Measurements from ENCODE around the gene EFEMP1.

Gene EFEMP1

DNA sequence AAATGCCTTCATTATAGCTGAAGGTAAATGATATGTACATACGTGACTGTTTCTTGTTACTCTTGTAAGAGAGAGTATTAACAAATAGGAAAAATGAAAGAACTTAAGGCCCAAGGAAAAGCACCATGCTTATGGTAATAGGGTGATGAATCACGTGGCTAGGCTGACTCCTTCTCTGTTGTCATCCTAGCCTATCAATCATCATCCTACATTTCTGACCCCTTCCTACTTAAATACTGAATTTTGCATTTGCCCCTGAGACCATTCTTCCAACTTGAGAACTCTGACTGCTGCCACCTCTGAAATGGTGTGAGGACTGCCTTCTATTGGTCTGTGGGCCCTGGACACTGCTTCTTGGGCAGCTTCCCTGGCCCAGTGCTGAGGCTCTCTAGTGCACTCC is 28.9 kb downstream of the EFEMP1 start:
- no peak for DNase-seq

DNA sequence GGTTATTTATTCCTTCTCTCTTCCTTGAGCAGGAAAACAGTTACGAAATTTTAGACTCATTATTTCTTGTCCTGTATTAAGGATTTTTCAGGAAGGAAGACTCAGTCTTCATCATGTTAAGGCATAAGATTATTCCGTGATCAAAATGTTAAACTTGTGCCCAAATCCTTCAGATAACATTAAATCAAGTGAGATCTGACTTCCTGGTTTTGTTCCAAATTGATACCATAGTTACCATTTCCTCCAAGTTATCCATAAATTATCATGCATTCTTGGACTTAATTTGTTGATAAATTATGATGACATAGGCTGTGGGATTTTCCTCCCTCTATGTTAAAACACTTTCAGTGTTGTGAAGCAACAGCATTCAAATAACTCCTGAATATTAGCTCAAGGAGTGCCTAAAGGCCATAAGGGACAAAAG is 31.9 kb downstream of the EFEMP1 start:
- DNase-seq: no peak

GRCh38 chr2:55888936-55889335 is 34.6 kb downstream of the EFEMP1 start:
- no peak for DNase-seq

- no peak for DNase-seq
Observed at GRCh38 chr2:55887901-55888624, 35.5 kb downstream of the EFEMP1 start.

DNA sequence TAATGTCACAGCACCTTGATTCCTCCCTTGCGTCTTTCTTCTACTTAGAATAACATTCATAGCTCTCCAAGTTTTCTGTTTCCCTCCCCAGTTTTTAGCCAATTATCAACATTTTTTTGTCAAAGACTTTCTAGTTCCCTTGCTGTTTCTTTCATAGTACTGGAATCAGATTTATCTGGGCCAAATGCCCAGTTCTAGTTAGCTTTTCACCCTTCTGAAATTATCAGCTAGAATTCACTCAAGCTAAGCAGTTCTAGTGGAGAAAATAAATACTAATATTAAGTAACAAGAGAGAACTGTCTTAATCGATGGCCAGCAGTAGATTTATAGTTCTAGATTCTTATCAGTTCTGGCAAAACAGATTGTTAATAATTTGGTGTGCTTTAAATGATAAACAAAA is 36.2 kb downstream of the EFEMP1 start:
- no peak for DNase-seq

DNA sequence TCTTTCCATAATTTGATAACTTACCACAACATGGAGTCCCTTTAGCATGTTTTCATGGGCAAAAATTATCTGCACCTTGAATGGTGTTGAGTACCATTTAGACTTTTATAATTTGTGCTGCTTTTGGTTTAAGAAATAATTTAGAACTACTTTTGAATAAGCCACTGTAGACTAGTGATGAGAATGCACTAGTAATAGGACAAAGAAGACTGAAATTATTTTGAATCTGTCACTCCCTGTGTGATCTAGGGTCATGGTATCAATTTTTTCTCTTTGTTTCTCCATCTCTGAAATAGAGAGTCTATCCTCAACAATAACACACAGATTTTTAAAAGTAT is 37.7 kb downstream of the EFEMP1 start:
- no peak for DNase-seq

DNA sequence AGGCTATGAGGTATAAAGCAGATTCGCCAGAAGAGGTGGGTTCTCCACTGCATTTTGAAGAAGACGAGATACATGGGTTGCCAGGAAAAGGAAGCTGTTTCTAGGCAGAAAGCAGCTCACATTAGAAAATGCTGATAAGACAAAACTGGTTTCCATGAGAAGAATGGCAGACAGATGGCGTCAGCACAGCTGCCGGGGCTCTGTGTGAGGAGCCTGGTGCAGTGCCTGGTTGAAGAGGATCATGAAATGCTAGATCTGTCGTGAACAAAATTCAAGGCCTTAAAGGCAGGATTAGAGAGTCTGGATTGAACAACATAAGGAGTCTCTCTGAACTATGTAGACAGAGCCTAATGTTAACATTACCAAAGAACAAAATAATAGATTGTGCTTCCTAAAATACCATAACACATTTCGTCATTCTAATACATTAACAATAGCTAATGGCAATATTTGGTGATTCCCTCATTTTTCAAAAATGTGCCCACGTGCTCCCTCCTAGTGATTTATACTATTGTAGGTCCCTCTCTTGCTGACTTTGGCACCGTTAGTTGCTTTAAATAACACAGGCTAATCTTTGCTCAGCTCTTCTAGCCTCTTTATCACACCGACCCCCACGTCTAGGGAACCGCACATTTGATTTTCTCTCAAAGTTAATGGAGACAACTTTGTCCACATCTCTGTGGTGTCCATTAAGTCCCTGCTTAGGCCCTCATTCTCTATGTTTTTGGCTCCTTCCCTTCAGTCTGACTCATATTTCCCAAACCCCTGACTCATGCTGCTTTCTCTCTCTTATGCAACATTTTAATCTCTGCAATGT is 38.2 kb downstream of the EFEMP1 start:
- no peak for DNase-seq

- no peak for DNase-seq
Observed at GRCh38 chr2:55883829-55884228, 39.8 kb downstream of the EFEMP1 start.

GRCh38 chr2:55883357-55883756 is 40.2 kb downstream of the EFEMP1 start:
- no peak for DNase-seq

DNA sequence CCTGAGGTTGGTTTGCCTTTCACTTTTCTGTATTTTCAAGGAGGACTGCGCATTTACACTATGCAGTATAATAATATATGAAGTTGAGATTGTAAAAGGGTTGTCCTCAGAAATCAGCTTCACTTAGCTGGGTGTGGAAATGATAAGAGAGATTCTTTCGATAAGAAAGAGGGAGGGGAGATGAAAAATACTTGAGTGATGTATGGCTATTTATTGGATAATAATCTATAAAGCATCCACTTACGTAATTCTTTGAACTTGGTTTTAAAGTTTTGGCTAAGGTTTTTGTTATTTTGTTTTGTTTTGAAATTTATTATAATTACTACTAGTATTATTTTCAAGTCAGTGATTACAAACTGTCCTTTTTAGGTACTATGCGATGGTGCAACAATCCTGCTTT is 40.6 kb downstream of the EFEMP1 start:
- no peak for DNase-seq

GRCh38 chr2:55880416-55881143 is 43.0 kb downstream of the EFEMP1 start:
- DNase-seq: no peak

DNA sequence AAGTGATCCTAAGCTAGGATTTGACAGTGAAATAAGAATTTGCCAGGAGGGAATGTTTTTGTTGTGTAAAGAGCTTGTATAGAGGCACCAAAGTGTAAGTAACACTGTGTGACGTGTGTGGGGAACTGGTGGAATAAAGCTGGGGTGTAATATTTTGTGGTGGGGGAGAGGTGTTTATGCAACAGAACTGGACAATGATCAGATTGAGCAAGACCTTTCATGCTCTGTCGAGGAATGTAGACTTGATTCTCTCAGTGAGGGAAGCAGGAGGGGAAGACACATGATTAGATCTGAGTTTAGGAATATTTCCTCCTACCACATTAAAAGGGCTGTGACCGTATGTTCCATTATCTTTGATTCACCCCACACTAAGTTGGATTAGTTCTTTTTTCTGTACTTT is 43.6 kb downstream of the EFEMP1 start:
- no peak for DNase-seq

GRCh38 chr2:55877087-55877436 is 46.5 kb downstream of the EFEMP1 start:
- DNase-seq: no peak

DNA sequence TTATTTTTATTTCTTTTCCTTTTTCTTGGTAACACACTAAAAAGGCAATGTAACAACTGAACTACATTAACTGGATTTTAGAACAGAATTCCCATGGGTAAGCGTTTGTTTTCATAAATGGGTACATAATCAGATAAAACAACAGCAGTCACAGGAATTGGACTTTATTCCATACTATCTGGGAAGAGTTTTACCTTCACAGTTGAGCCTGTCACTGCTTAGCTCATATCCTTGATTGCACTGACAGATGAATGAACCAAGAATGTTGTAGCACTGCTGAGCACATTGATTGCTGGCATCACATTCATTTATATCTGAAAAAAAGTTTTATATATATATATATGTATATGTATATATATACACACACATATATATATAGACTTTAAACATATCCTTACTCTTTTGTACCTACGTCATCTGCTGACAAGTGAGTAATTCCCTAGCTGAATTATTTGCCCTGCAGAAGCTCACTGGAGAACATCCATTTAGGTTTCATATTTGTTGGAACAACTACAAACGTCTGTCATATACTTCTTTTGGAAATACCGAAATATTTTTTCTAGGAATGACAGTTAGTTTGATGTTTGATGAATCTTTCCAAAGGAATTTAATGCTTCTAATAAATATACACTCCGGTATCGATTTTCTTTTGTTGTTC is 47.0 kb downstream of the EFEMP1 start:
- DNase-seq: no peak

DNA sequence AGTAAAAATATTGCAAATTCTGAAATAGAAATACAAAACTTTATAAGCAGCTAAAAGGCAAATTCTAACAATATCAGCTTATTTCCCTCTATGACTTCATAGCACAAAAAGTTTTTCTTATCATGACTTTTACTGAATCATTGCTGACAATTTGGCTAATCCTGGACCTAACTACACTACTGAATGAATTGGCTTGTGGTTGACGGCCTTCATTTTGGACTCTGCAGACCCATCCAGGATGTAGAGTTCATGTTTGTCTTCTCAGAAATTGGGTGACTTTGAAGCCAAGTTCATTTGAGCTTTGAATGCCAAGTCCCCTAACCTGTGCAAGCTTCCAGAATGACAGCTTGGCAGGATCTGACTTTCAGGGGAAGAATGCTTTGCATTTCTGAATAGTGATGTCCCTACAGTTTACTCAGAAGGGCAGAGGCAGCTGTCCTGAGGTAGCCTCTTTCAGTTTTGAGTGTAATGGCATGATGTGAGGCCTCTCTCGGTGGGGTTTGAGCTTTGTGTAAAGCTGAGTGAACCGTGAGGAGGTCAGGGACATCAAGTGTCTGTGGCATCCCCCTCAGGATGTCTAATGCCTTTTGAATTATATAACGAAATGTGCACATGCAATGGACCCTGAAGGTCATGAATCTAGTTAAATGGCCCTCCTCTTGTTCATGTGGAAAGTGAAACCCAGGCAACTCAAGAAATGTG is 48.0 kb downstream of the EFEMP1 start:
- no peak for DNase-seq

DNA sequence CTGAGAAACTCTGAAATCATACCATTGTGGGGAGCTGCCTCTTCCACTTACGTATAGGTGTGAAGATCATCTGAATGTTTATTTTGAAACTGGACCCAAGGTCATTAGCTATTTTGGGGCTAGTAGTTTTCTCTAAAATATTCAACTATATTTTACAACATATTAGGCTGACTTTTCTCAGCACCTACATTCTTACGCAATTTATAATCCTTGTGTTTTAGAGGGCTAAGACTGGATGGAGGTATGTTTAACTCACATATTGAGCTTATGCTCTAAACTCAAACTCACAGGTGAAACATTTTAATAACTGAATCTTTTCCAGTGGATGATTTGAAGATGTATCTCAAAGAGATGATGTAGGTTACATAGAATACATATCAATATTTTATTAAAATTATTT is 49.2 kb downstream of the EFEMP1 start:
- no peak for DNase-seq

- no peak for DNase-seq
Observed at GRCh38 chr2:55871637-55872036, 51.9 kb downstream of the EFEMP1 start.

DNA sequence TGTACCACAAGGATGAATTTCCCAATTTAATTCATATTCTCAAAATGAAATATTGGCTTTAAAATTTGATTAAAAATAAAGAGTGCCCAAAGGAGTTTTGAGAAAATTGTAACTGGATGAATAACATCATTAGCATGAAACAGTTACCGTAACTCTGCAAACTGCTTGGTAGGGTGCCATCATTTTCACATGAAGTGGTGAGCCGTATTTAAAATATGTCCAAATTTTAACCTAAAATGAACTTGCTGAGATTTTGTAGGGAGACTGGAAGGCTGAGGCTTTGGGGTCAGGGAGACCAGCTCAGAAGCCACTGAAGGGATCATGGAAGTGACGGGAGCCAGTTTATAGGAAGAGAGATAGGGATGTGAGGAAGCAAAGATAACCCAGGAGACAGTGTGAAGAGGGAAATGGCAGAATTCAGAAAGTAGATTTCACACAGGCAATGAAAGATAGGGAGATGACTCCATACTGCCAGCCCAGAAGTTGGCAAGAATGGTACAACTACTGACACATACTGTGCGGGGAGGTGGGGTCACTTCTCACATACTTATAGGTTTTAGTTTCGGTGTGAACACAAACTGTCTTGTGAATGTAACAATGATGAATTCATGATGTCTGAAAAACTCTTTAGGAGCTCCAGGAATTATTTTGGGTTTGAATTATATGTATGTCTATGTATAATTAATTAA is 53.8 kb downstream of the EFEMP1 start:
- DNase-seq: no peak

DNA sequence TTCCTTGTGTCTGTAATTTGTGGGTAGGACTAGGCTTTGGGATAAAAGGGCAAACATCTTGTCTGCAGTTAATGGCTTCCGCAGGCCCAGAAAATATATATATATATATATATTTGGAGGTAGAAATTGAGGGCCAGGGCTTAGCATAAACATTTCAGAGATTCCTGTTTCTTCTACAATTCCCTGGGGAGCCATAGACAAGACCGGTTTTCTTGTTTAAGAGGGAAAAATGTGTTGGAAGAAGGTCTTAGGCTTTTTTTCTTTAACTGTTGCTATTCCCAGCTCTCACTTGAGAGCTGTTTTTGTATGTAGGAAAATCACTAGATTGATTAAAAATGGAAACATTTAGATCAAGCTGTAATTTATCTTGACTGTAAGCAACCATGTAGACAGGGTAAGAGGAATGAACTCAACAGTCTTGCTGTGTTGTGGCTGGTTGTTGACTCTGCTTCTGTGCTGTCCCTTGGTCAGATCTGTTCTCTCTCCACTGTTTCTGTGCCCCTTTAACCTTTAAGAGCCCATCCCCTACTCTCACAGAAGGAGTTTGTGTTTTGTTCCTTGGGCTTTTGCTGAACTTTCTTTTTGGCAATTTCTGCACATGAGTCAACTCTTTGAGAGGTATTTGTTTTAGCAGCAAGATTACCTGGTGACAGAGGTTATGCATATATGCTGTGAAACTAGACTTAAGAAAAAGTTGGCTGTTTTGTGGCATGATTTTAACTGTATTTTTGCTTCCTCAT is 58.3 kb downstream of the EFEMP1 start:
- no peak for DNase-seq

GRCh38 chr2:55864351-55865084 is 59.1 kb downstream of the EFEMP1 start:
- no peak for DNase-seq
